Measurements from ENCODE around the gene COX6A2.
"Not testable (repeated sequence)": the region's sequence is repeated elsewhere in the genome, so short reads cannot be mapped to it uniquely, and the experiment has no call there.

COX6A2 gene

GRCh38 chr16:31461921-31462804, 34.0 kb upstream of the COX6A2 start:
- DNase-seq, result no peak
- no peak for ATAC-seq

GRCh38 chr16:31461201-31461920, 33.2 kb upstream of the COX6A2 start:
- no peak for ATAC-seq
- no peak for DNase-seq

GRCh38 chr16:31460582-31461002, 32.4 kb upstream of the COX6A2 start:
- DNase-seq, result no peak
- no peak for ATAC-seq

GRCh38 chr16:31459687-31460581, 31.8 kb upstream of the COX6A2 start:
- peak; percentile 85 for ATAC-seq
- peak; percentile 100 for DNase-seq

- ATAC-seq (peak; percentile 80), DNase-seq (peak; percentile 96)
Measured at GRCh38 chr16:31458844-31459686, 30.9 kb upstream of the COX6A2 start, which contains the start of gene ARMC5. TSS of gene ARMC5 (plus strand) at chr16:31459501. CDS start at chr16:31459525, 24 bp downstream.

- DNase-seq (peak; percentile 65), ATAC-seq (no peak)
Measured at GRCh38 chr16:31458073-31458843, 30.1 kb upstream of the COX6A2 start.

GRCh38 chr16:31456988-31457360, 28.8 kb upstream of the COX6A2 start:
- no peak for ATAC-seq
- no peak for DNase-seq

- DNase-seq, result peak; percentile 44
Measured at GRCh38 chr16:31455601-31456314, 27.6 kb upstream of the COX6A2 start.

GRCh38 chr16:31453255-31454204, 25.4 kb upstream of the COX6A2 start:
- DNase-seq (peak; percentile 2), ATAC-seq (no peak)

More at GRCh38 chr16:31455601-31456314, 27.6 kb upstream of the COX6A2 start:
- no peak for ATAC-seq

GRCh38 chr16:31452631-31453106, 24.5 kb upstream of the COX6A2 start:
- no peak for ATAC-seq
- DNase-seq, result no peak

- DNase-seq (no peak), ATAC-seq (no peak)
Measured at GRCh38 chr16:31451681-31452351, 23.7 kb upstream of the COX6A2 start.

GRCh38 chr16:31451201-31451600, 23.0 kb upstream of the COX6A2 start:
- ATAC-seq (no peak), DNase-seq (no peak)

- not testable (repeated sequence) for ATAC-seq, DNase-seq
Measured at GRCh38 chr16:31445931-31446330, 17.8 kb upstream of the COX6A2 start.

GRCh38 chr16:31441956-31442355, 13.8 kb upstream of the COX6A2 start:
- ATAC-seq, result no peak
- DNase-seq, result no peak

- no peak for ATAC-seq
- no peak for DNase-seq
Measured at GRCh38 chr16:31440516-31441184, 12.5 kb upstream of the COX6A2 start.

- ATAC-seq, result peak; percentile 33
Measured at GRCh38 chr16:31439519-31439918, 11.4 kb upstream of the COX6A2 start.

GRCh38 chr16:31439023-31439422, 10.9 kb upstream of the COX6A2 start:
- DNase-seq, ATAC-seq: not testable (repeated sequence)

More at GRCh38 chr16:31439519-31439918, 11.4 kb upstream of the COX6A2 start:
- DNase-seq, result no peak

Data from stimulated activated naive CD8-positive, alpha-beta T cell treated with anti-CD3 and anti-CD28 coated beads, Interleukin-15, Interleukin-2, amounts not matched to agents 100 U/mL and 50 U/mL, for 24 hours (primary cell).